Measurements from ENCODE around the gene CRTC3.
"Not testable (repeated sequence)": the region's sequence is repeated elsewhere in the genome, so short reads cannot be mapped to it uniquely, and the experiment has no call there.

CRTC3 gene

DNA sequence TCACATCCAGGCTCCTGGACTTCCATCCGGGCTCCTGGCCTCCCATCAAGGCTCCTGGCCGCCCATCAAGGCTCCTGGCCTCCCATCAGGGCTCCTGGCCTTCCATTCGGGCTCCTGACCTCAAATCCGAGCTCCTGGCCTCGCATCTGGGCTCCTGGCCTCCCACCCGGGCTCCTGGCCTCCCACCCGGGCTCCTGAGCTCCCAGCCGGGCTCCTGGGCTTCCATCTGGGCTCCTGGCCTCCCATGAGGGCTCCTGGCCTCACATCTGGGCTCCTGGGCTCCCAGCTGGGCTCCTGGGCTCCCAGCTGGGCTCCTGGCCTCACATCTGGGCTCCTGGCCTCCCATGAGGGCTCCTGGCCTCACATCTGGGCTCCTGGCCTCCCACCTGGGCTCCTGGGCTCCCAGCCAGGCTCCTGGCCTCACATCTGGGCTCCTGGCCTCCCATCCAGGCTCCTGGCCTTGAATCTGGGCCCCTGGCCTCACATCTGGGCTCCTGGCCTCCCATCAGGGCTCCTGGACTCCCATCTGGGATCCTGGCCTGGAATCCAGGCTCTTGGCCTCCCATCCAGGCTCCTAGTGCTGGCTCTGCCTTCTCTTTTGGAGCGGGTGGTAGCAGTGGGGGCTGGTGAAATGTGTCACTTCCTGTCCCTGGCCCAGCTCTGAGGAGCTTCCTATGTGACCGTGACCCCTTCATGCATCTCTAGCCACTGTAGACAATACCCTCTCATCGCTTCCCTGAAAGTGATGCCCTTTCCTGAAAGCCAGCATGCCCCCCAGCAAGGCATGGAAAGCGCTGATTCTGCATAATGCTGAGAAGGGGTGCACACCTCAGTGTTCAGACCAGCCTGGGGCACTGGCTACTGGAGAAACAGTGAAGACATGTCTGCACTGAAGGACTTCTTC, 124.8 kb downstream of the CRTC3 start:
- DNase-seq: no peak

GRCh38 chr15:90657520-90658172, 127.9 kb downstream of the CRTC3 start:
- DNase-seq: peak in 4 of 5 experiments; percentile 38 to 86 (median 56)

- no peak for DNase-seq
Measured at GRCh38 chr15:90659481-90659880, 129.8 kb downstream of the CRTC3 start.

GRCh38 chr15:90660195-90660998, 130.7 kb downstream of the CRTC3 start:
- peak in 4 of 5 experiments; percentile 17 to 86 (median 48) for DNase-seq

GRCh38 chr15:90660999-90661330, 131.2 kb downstream of the CRTC3 start:
- DNase-seq: not testable (repeated sequence)

DNA sequence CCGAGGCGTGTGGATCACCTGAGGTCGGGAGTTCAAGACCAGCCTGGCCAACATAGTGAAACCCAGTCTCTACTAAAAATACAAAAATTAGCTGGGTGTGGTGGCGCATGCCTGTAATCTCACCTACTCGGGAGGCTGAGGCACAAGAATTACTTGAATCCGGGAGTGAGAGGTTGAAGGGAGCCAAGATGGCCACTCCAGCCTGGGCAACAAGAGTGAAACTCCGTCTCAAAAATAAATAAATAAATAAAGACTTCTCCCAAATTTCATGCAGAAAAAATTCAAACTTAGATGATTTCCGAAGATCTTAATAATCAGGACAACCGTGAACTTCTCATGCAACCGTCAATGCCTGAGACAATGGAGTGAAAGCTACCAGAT, 134.3 kb downstream of the CRTC3 start:
- not testable (repeated sequence) for DNase-seq

- no peak for DNase-seq
Measured at GRCh38 chr15:90664650-90665287, 135.0 kb downstream of the CRTC3 start.

- DNase-seq: peak in 4 of 5 experiments; percentile 11 to 81 (median 14)
Measured at GRCh38 chr15:90665288-90666134, 135.8 kb downstream of the CRTC3 start.

DNA sequence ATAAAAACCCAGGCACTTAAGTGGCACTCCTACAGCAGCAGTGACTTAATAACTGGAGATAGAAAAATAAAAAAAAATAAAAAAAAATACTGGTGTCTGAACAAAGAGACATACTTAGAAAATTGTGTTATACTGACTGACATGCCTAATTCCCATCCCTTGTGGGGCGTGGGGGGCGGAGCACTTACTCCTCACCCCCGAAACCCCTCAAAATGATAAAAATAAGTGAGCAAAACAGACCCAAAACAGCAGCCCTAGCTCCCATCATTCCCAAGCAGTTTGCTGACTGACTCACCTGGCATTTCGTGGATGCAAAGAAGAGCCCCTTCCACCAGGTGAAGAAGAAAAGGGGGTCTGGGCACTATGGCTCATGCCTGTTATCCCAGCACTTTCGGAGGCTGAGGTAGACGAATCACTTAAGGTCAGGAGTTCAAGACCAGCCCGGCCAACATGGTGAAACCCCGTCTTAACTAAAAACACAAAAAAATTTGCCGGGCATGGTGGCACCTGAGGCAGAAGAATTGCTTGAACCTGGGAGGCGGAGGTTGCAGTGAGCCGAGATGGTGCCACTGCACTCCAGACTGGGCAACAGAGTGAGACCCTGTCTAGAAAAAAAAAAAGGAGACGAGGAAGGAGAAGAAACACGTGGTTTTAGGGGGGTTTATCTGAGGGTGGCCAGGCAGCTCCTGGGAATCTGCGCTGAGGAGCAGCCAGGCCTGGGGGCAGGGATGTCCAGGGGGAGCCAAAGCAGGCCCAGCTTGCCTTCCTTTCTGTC, 136.6 kb downstream of the CRTC3 start:
- no peak for DNase-seq

DNA sequence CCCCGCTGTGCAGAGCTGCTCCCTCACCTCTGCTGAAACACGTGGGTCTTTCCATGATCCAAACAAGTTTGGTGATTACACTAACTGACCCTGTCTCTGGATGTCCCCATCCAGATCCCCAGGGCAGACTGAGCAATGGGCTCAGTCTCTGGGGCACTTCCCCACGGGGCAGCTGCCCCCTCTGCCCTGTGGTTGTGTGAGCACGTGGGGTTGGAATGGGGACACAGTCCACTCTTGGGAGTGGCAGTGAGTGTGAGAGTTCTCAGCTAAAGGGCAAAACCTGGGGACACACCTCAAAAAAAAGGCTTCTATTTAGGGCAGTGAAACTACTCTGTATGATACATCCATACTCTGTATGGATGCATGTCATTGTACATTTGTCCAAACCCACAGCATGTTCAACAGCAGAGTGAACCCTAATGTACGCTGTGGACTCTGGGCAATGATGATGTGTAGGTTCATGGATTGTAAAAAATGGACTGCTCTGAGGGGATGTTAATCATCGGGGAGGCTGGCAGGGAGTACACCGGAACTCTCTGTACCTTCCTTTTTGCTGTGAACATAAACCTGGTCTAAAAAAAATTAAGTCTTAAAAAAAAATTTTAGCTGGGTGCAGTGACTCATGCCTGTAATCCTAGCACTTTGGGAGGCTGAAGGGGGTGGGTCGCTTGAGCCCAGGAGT, 137.5 kb downstream of the CRTC3 start:
- no peak for DNase-seq

DNA sequence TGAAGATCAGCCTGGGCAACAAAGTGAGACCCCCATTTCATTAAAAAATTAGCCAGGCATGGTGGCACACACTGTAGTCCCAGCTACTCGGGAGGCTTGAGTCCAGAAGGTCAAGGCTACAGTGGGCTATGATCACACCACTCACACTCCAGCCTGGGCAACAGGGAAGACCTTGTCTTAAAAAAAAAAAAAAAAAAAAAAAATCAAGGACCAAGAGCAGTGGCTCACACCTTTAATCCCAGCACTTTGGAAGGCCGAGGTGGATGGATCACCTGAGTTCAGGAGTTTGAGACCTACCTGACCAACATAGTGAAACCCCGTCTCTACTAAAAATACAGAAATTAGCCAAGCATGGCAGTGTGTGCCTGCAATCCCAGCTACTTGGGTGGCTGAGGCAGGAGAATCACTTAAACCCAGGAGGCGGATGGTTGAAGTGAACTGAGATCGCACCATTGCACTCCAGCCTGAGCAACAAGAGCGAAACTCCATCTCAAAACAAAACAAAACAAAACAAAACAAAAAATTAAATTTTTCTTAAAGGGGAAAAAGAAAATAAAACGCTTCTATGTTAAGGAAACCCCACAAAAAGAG, 138.1 kb downstream of the CRTC3 start:
- not testable (repeated sequence) for DNase-seq

- not testable (repeated sequence) for DNase-seq
Measured at GRCh38 chr15:90670631-90671030, 140.9 kb downstream of the CRTC3 start.

DNA sequence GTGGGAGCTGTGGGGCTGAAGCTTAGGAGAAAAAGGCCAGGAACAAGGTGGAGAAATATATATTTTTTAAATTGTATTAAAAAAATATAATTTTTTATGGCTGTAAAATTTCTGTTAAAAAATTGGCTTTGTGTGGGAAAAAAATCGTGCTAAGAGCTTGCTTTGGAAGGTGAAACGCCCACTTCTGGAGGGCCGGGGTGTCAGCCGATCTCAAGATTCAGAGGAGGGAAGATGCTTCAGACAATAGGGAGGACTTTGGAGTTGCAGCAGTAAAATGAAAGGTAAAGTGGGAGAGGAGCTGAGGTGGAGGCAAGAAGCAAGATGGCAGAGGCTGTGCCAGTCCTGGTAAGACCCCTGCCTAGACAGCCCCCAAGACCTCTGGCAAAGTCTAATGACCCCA, 141.5 kb downstream of the CRTC3 start:
- no peak for DNase-seq

- DNase-seq: not testable (repeated sequence)
Measured at GRCh38 chr15:90673357-90673756, 143.6 kb downstream of the CRTC3 start.

GRCh38 chr15:90674476-90674875, 144.8 kb downstream of the CRTC3 start:
- no peak for DNase-seq

DNA sequence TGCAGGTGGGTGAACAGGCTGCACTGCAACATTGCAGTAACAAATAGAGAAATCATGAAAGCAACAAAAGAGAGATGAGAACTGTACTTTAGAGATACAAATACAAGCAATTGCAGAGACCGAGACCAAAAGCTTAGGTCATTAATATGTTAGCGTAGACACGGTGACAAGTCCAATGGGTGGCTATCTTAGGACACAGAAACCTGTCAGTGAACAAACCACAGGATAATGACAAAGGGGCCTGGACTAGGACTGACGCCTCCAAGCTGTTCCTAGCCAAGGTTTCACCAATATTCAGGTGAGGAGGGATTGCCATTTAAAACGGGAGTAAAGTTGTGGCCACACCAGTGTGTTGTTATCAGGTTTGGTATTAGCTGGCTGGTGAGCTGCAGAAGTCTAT, 145.7 kb downstream of the CRTC3 start:
- no peak for DNase-seq

DNA sequence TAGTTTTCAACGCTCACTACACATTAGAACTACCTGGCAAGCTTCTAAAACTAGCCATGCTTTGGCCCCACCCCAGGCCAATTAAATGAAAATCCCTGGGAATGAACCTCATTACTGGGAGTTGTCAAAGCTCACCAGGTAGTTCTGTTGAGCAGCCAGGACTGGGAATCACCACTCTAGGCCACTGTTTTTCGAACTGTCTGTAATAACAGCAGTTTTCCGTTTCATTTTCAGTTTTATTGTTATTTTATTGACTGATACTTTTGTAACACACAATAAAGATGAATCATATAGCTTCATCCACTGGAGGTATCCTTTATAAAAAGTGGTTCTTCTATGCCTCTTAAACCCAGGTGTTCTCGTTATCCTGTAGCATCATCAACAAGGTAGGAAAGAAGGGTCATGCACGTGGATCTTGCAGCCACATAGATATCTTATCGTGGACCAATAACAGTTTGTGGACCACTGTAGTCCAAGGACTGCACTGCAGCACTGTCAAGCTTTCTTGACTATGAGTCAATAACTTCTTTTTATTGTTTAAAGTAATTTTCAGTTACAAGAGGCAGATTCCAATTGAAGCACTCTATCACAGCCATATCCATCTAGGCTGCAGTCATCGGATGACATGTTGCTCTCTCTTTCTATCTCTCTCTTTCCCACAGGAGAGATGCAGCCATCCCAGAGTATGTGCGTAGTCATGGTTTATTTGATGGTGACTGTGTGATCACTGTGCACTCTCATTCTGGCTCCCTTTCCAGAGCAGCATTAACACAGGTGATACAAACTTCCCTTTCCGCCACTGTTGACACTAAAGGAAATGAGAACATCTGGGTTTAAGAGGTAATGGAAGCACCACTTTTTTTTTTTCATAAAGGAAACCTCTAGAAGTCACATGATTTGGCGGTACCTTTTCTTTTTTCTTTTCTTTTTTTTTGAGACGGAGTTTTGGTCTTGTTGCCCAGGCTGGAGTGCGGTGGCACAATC, 148.4 kb downstream of the CRTC3 start:
- DNase-seq: peak in 1 of 5 experiments; percentile 63

DNA sequence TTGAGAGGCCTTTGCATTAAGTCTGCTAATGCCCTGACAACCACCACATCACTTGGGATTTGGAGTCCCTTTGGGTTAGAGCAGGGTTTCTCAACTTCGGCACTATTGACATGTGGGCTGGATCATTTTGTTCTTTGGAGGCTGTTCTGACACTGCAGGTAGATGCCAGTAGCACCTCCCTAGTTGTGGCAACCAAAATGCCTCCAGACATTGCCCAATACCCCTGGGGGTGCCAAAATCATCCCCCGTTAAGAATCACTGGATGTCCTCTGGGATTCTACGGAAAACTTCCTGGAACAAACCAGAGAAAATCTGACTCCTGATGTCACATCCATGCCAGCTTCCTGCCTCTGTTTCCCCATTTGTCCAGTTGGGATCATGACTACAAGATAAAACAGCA, 150.2 kb downstream of the CRTC3 start:
- DNase-seq: no peak
